ENCODE data around the gene PPP2R1B. TPM values are rescaled to one million over a fixed set of nuclear protein-coding genes. Genes with fewer than 3 reads are reported as not detected.

Gene PPP2R1B
- total and polyA plus RNA-seq, 2 of the 8 experiments (the other 6 are each of a cell fraction or from before 2014, with no cell fraction given): 25.8 to 87.0 TPM

GRCh38 chr11:111759778-111760407, 6.3 kb downstream of the PPP2R1B start:
- peaks cover 3 to 4% of the 10 kb centered on the region in 2 experiments for H4K20me1 ChIP-seq (replicated peaks in 1 of 2; ENCODE audit: control insufficient read depth in 1 of 2, insufficient read depth in 2 of 2, low read length in 2 of 2)
- H2BK120ac ChIP-seq (replicated peaks; ENCODE audit: low read depth, low read length): no peak overlapping the region
- no peak overlapping the region for H4K5ac ChIP-seq (ENCODE audit: insufficient read length, low read depth, low read length)
- H2AFZ ChIP-seq (ENCODE audit: low read length): no peak overlapping the region
- no peak overlapping the region for H2AK5ac ChIP-seq (ENCODE audit: low read depth, low read length)
- 72% methylated on average over 5 of the region's 5 CpGs; no CpG with 5 or more reads in 1 of the 2 experiments for WGBS, 2 experiments (ENCODE audit: extremely low coverage in 1 of 2, insufficient coverage in 1 of 2, insufficient read length in 1 of 2, insufficient replicate concordance in 2 of 2, low coverage in 1 of 2, low lambda C conversion rate in 2 of 2, missing lambda C conversion rate in 1 of 2)
- TF ChIP-seq YY1 (IDR thresholded peaks at IDR 0.05; ENCODE audit: low read depth, low read length) (no peak), SP2 (IDR thresholded peaks at IDR 0.05; ENCODE audit: low read length) (no peak), TBP (IDR thresholded peaks at IDR 0.05; ENCODE audit: low read depth, low read length) (no peak), FOSL1 (IDR thresholded peaks at IDR 0.05; ENCODE audit: insufficient read depth, low read depth, low read length) (no peak), CHD2 (IDR thresholded peaks at IDR 0.05; ENCODE audit: low read length) (no peak), CBX8 (IDR thresholded peaks at IDR 0.05; ENCODE audit: borderline replicate concordance, low read depth, low read length) (no peak), ASH2L (IDR thresholded peaks at IDR 0.05; ENCODE audit: low read length) (no peak), CHD1 (IDR thresholded peaks at IDR 0.05; ENCODE audit: low read depth, low read length) (no peak), RBBP5 (IDR thresholded peaks at IDR 0.05; ENCODE audit: borderline replicate concordance, low read depth, low read length) (no peak), GTF2F1 (IDR thresholded peaks at IDR 0.05; ENCODE audit: borderline replicate concordance, low read depth, low read length) (no peak), JUN (IDR thresholded peaks at IDR 0.05; ENCODE audit: low read depth, low read length) (no peak)
- no peak for FAIRE-seq
- H3K27me3 ChIP-seq (replicated peaks in 1 of 4; ENCODE audit: control insufficient read depth in 3 of 4, extremely low read depth in 1 of 4, insufficient read depth in 3 of 4, low read length in 3 of 4): no peaks in the 10 kb centered on the region
- H3K4me2 ChIP-seq (ENCODE audit: insufficient read depth in 1 of 2, low read depth in 2 of 2, low read length in 2 of 2): no peak overlapping the region
- DNase-seq (ENCODE audit: low read depth in 1 of 2, low spot score in 2 of 2): no peak
- H4K91ac ChIP-seq (replicated peaks; ENCODE audit: insufficient read length, low read length): no peak overlapping the region
- no peak overlapping the region; the same call in 1 of the 2 replicates for H4K8ac ChIP-seq (ENCODE audit: extremely low read depth, insufficient read depth, low read length)
- ChIA-PET POLR2A (ENCODE audit: partially characterized antibody) (interaction anchor here (1.1 to 1.3 kb wide), 2 partner anchors 22 to 82 kb away, joined by 3 read pairs; no protein-coding TSS in a partner anchor), CTCF (ENCODE audit: partially characterized antibody) (interaction anchor here (0.9 to 11.4 kb wide), 6 partner anchors 9 to 177 kb away, joined by 3 to 106 read pairs (median 3); no protein-coding TSS in a partner anchor)
- no peaks in the 10 kb centered on the region for H3K9me3 ChIP-seq (ENCODE audit: insufficient read depth in 2 of 2, low read depth in 1 of 2, low read length in 1 of 2)
- H2BK5ac ChIP-seq (ENCODE audit: low read depth, low read length): no peak overlapping the region
- peaks cover 0 to 4% (median 2%) of the 10 kb centered on the region in 4 experiments; a peak in 3 of 7 replicates for H3K4me1 ChIP-seq (replicated peaks in 1 of 4; ENCODE audit: control insufficient read depth in 3 of 4, insufficient read depth in 4 of 4, low read length in 3 of 4)
- peaks cover 0 to 20% of the 10 kb centered on the region in 2 experiments; a peak in 2 of 4 replicates for H3K79me2 ChIP-seq (ENCODE audit: control insufficient read depth in 1 of 2, insufficient read depth in 2 of 2, low read length in 2 of 2)
- H2BK12ac ChIP-seq (ENCODE audit: low read depth, low read length): no peak overlapping the region
- no peaks in the 10 kb centered on the region; the same call in 1 of the 2 replicates for H3K23me2 ChIP-seq (ENCODE audit: low read depth, low read length)
- no peak overlapping the region for H3K14ac ChIP-seq (ENCODE audit: insufficient read length)
- H3K79me1 ChIP-seq (ENCODE audit: low read depth, low read length): no peaks in the 10 kb centered on the region; the same call in 1 of the 2 replicates
- no peak overlapping the region for H3K23ac ChIP-seq (ENCODE audit: insufficient read length)
- H3K4ac ChIP-seq (replicated peaks; ENCODE audit: insufficient read length, low read depth, low read length): no peak overlapping the region
- H3K36me3 ChIP-seq (ENCODE audit: control insufficient read depth in 2 of 4, insufficient read depth in 4 of 4, low read length in 3 of 4): peaks cover 2 to 64% (median 44%) of the 10 kb centered on the region in 4 experiments
- H3K27ac ChIP-seq (ENCODE audit: low read depth, low read length): no peak overlapping the region
- H3K4me3 ChIP-seq (ENCODE audit: extremely low read depth in 1 of 4, insufficient read depth in 2 of 4, low read depth in 3 of 4, low read length in 4 of 4): no peak overlapping the region
- H3K9ac ChIP-seq (replicated peaks in 1 of 4; ENCODE audit: extremely low read depth in 1 of 4, low read depth in 3 of 4, low read length in 3 of 4): no peak overlapping the region
- H2BK15ac ChIP-seq (ENCODE audit: low read length): no peak overlapping the region
- H3K56ac ChIP-seq (replicated peaks; ENCODE audit: insufficient read length, low read depth, low read length): no peak overlapping the region
- no peak overlapping the region for H2BK20ac ChIP-seq (ENCODE audit: low read length)
- no peak overlapping the region for H3K18ac ChIP-seq (ENCODE audit: extremely low read depth, low read length)

Data from H1 (cell line).